ENCODE measurements around the gene MOSPD3. TPM values are rescaled to one million over a fixed set of nuclear protein-coding genes. Genes with fewer than 3 reads are reported as not detected.

The MOSPD3 gene
- polyA plus RNA-seq, 1 donor (not counting 4 experiments of a cell fraction or from before 2014, with no cell fraction given): 5.5 TPM

GRCh38 chr7:100589341-100589947 is 22.9 kb upstream of the MOSPD3 start:
- H3K9me1 ChIP-seq (ENCODE audit: control insufficient read depth, extremely low read depth, insufficient read depth, low read length): no peaks in the 10 kb centered on the region
- peaks cover 9% of the 10 kb centered on the region for H3K79me2 ChIP-seq (ENCODE audit: control insufficient read depth, insufficient read depth, low read length)
- peaks cover 8% of the 10 kb centered on the region for H4K20me1 ChIP-seq (ENCODE audit: control insufficient read depth, extremely low read depth, insufficient read depth, low read length)
- peaks cover 8% of the 10 kb centered on the region for H3K27me3 ChIP-seq (ENCODE audit: control insufficient read depth, extremely low read depth, insufficient read depth, low read length)
- H3K4me2 ChIP-seq (ENCODE audit: control insufficient read depth, extremely low read depth, insufficient read depth, low read depth, low read length): no peak overlapping the region
- H3K27ac ChIP-seq (ENCODE audit: control insufficient read depth, insufficient read depth, low read length): no peak overlapping the region
- FAIRE-seq (no peak), DNase-seq (ENCODE audit: low read depth, low spot score) (no peak)
- TF ChIP-seq CTCF (optimal IDR thresholded peaks at IDR 0.05 in 1 of 3, IDR thresholded peaks at IDR 0.05 in 1 of 3, conservative IDR thresholded peaks at IDR 0.05 in 1 of 3; ENCODE audit: extremely low read depth in 1 of 3, insufficient read depth in 2 of 3, low read length in 3 of 3) (no peak), EZH2 (IDR thresholded peaks at IDR 0.05; ENCODE audit: low read length) (no peak)
- no peaks in the 10 kb centered on the region for H3K36me3 ChIP-seq (ENCODE audit: control insufficient read depth in 2 of 2, extremely low read depth in 1 of 2, insufficient read depth in 2 of 2, low read length in 2 of 2)
- dilution Hi-C loops (cut with MboI; ENCODE audit: extremely low pct_ligation_motif_present, low sequenced_read_pairs): no loop called here
- no peak overlapping the region for H2AFZ ChIP-seq (ENCODE audit: control insufficient read depth, low read length)
- H3K4me3 ChIP-seq (ENCODE audit: control insufficient read depth in 2 of 3, extremely low read depth in 1 of 3, insufficient read depth in 2 of 3, low read depth in 1 of 3, low read length in 3 of 3): no peak overlapping the region
- no peaks in the 10 kb centered on the region for H3K9me3 ChIP-seq (ENCODE audit: control insufficient read depth, low read depth, low read length)
- peaks cover 11% of the 10 kb centered on the region for H3K4me1 ChIP-seq (ENCODE audit: control insufficient read depth, extremely low read depth, insufficient read depth, low read length)
- no peak overlapping the region for H3K9ac ChIP-seq (ENCODE audit: control insufficient read depth, extremely low read depth, insufficient read depth, low read length)

- peak overlapping the region; percentile 14 for H2AFZ ChIP-seq (ENCODE audit: control insufficient read depth, low read length)
- H3K4me3 ChIP-seq (ENCODE audit: control insufficient read depth in 2 of 3, extremely low read depth in 1 of 3, insufficient read depth in 2 of 3, low read depth in 1 of 3, low read length in 3 of 3): no peak overlapping the region
- no peak overlapping the region for H3K27ac ChIP-seq (ENCODE audit: control insufficient read depth, insufficient read depth, low read length)
Measured at GRCh38 chr7:100590077-100590737, 22.1 kb upstream of the MOSPD3 start.

More at GRCh38 chr7:100590077-100590737, 22.1 kb upstream of the MOSPD3 start:
- Histone ChIP-seq H3K27me3 (ENCODE audit: control insufficient read depth, extremely low read depth, insufficient read depth, low read length) (peaks cover 8% of the 10 kb centered on the region), H3K4me2 (ENCODE audit: control insufficient read depth, extremely low read depth, insufficient read depth, low read depth, low read length) (no peak overlapping the region), H3K79me2 (ENCODE audit: control insufficient read depth, insufficient read depth, low read length) (peaks cover 3% of the 10 kb centered on the region), H4K20me1 (ENCODE audit: control insufficient read depth, extremely low read depth, insufficient read depth, low read length) (peaks cover 3% of the 10 kb centered on the region), H3K36me3 (ENCODE audit: control insufficient read depth in 2 of 2, extremely low read depth in 1 of 2, insufficient read depth in 2 of 2, low read length in 2 of 2) (no peaks in the 10 kb centered on the region), H3K9me1 (ENCODE audit: control insufficient read depth, extremely low read depth, insufficient read depth, low read length) (no peaks in the 10 kb centered on the region), H3K4me1 (ENCODE audit: control insufficient read depth, extremely low read depth, insufficient read depth, low read length) (peaks cover 3% of the 10 kb centered on the region), H3K9ac (ENCODE audit: control insufficient read depth, extremely low read depth, insufficient read depth, low read length) (no peak overlapping the region), H3K9me3 (ENCODE audit: control insufficient read depth, low read depth, low read length) (no peaks in the 10 kb centered on the region)
- dilution Hi-C loops (cut with MboI; ENCODE audit: extremely low pct_ligation_motif_present, low sequenced_read_pairs): no loop called here
- DNase-seq (ENCODE audit: low read depth, low spot score) (no peak), FAIRE-seq (no peak)
- TF ChIP-seq EZH2 (IDR thresholded peaks at IDR 0.05; ENCODE audit: low read length): no peak
- no peak for TF ChIP-seq CTCF (optimal IDR thresholded peaks at IDR 0.05 in 1 of 3, IDR thresholded peaks at IDR 0.05 in 1 of 3, conservative IDR thresholded peaks at IDR 0.05 in 1 of 3; ENCODE audit: extremely low read depth in 1 of 3, insufficient read depth in 2 of 3, low read length in 3 of 3)
